CD4-positive, alpha-beta T cell treated with Interleukin-21 for 1 hour (primary cell): ENCODE data around the gene SETD5.

Source experiments
- DNase-seq: peaks from one replicate; pipeline ENCODE4 v3.0.0-alpha.2; 2020

SETD5 gene

DNA sequence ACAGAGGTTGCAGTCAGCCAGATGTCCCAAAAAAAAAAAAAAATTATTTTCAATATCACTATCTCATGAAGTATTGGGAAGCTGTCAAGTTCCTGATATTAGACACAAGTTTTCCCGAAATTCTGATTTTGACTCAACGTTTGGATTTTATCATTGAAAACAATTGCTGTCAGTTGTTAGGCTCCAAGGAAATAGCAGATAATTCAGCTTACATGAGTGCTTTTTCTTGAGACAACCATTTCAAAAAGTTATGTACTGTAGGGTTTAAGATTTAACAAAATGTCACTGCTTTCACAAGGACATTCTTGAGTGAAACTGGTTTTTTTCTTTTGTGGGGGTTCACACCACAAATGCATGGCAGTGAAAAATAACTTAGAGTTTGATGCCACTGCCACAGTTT lies 9.3 kb upstream of the SETD5 start:
- no peak for DNase-seq

DNA sequence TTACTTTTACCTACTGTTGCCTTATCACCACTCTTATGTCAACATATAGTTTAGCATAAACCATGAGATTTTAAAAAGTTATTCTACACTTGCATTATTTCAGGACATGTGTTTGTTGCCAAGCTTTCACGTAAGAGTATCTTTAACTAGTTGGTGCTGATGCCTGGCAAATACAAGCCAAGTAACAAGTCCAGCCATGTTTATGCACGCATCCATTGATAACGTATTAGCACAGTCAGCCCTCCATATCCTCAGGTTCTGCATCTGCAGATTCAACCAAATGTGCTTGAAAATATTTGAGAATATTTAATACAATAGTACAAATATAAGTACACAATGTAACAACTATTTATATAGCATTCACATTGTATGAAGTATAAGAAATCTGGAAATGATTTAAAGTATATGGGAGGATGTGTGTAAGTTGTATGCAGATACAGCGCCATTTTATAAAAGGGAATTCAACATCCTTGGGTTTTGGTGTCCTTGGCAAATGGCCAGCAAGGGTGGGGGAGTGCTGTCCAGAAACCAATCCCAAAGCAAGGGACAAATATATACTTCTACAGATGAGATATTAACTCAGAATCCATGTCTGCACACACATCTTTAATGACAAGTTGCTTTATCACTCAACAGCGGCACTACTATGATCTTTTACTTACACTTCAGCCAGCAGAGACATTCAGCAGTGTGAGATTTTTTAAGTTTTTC lies 8.7 kb upstream of the SETD5 start:
- DNase-seq: no peak

DNA sequence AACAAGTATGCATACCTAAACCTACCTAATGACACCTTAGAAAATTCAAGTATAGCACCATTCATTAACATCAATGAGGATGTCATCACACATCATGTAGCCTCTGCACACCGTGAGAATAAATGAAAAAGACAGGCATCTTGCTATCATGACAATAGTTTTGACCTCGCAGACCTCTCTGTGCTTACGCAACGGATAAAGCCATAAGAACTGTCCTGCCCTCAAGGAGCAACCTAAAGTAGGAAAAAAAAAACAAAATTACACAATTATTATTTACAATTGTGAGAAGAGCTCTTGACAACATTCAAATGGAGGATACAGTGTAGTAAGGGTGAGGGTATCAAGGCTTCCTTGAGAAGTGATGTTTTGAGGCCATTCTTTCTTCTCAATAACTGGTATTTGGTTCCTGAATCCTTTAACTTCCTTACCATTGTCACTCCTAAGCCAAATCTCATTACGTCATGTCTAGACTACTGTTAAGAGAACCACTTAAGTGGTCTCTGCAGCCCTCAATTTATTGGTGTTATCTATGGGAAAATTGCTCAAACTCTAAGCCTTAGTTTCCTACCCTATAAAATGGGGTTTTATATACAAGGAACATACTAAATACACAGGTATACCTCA lies 7.0 kb upstream of the SETD5 start:
- no peak for DNase-seq

DNA sequence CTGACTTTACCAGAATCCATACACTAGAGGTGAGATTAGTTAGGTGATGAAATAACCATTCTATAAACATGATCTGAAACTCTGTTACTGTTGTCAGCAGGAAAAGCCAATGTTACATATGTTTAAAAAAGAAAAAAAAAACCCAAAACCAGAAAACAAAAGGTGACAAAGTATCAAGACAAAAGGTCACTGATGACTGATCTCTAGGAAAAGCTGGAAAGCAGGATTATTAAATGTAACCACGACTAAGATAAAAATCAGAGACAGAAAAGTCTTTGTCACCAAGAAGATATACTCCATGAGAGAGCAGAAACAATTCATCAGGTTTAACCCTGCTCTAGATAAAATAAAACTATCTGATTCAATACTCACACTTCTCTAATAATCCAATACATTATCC lies 5.4 kb upstream of the SETD5 start:
- no peak for DNase-seq

DNA sequence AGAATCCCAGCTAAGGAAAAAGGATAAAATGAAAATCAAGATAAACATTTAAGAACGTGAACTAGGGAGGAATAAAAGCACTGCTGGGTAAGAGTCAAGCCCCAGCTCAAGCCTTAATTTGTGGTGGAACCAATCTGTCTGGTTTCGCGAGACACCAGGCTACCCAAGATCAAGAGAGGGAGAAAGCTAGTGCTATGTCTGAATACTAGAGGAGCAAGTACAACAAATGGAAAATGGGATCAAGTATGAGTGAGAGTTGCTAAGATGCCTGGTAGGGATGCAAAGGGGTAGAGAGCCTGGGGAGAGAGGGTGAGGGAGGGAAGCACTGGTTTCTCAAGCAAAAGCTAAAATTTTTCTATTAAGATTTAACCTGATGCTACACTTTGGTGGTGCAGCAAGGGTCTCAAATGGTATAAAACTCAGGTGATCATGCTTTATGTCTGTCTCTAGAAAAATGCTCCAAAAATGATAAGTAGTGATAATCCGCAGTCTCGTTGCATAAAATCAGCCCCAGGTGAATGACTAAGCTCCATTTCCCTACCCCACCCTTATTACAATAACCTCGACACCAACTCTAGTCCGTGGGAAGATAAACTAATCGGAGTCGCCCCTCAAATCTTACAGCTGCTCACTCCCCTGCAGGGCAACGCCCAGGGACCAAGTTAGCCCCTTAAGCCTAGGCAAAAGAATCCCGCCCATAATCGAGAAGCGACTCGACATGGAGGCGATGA lies 1.7 kb upstream of the SETD5 start:
- DNase-seq: no peak

DNA sequence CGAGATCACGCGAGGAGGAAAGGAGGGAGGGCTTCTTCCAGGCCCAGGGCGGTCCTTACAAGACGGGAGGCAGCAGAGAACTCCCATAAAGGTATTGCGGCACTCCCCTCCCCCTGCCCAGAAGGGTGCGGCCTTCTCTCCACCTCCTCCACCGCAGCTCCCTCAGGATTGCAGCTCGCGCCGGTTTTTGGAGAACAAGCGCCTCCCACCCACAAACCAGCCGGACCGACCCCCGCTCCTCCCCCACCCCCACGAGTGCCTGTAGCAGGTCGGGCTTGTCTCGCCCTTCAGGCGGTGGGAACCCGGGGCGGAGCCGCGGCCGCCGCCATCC lies 1.1 kb upstream of the SETD5 start:
- peak; percentile 86 for DNase-seq

DNA sequence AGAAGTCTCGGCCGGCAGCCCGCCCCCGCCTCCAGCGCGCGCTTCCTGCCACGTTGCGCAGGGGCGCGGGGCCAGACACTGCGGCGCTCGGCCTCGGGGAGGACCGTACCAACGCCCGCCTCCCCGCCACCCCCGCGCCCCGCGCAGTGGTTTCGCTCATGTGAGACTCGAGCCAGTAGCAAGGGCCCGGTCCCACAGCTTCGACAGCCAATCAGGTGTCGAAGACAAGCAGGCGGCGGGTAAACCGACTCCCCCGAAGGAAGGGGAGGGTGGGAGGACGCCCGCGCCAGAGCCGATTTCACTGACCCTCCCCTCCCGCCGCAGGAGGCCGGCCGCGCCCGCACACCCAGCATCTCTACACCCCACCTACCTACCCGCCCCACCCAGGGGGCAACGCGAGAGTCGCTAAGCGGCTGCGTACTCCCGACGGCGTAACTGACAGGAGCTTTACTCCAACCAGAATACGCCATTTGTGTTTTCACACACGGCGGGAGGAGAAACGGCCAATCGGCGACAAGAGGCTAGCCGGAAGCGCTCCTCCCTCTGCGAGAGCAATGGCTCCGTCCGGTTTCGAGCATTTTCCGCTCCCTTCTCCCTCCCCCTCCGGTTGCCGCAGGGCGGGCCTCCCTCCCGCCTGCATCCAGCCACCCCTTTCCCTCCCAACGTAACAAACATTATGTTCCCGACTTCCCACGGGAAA lies 633 bp upstream of the SETD5 start:
- peak; percentile 99 for DNase-seq

DNA sequence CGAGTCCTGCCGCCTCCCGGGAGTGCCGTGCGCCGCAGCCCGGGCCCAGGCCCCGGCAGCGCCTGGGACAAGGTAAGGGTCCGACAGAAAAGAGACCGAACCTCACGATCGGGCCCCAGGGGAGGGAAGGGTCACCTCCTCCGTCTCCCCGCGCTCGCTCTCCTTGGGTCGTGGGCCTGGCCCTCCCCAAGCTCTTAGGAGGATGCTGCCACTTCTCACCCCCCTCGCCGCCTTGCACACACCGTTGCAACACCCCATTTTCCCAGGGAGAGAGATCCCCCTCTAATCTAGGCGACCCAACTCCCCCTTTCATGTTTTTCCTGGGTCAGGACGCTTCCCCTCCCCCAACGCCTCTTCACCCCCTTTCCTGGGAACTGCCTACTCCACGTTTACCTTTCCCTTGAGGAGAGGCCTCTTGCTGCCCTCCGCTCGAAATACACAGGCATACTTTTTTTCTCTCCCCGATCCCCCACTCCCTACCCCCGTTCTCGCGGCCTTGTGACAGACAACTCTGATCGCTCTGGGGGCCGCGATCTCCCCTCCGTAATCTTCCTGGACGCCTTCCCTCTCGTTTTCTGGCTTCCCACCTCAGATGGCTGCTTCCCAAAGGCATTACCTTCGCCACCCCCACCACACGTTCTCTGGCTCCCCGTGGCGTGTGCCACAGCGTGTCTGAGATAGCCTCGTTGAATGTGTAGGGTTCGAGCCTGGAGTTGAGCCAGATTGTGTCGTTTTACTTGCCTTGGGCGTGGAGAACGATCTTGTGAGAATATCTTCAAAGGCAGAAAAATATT lies 688 bp downstream of the SETD5 start:
- DNase-seq: peak; percentile 37

DNA sequence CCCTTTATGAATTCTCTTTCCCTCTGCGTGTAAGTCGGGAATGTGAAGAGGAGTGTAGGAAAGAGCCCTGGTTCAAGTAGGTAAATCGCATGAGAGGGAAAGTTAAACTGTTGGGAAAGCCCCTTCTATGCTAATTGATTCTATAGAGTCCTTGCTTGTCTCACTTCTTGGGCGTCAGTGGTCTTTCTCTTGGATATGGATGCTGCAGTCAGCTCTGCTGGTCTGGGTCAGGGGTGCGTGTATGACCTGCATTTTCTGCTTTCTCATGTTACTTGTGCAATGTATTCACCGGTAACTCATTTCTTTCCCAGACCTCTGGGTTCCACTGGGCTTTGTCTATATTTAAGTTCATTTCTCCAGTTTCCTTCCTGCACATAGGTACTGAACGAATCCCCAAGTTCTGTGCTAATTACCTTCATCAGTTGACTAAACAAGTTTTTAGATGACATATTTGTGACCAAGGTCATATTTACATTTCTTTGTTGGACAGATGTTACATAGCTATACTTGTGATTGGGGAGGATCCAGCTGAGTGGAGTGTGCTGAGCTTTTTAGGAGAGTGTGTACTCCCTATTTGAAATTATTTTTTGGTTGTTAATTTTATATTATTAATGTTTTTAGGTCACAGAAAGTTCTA lies 1.4 kb downstream of the SETD5 start:
- DNase-seq: peak; percentile 62

DNA sequence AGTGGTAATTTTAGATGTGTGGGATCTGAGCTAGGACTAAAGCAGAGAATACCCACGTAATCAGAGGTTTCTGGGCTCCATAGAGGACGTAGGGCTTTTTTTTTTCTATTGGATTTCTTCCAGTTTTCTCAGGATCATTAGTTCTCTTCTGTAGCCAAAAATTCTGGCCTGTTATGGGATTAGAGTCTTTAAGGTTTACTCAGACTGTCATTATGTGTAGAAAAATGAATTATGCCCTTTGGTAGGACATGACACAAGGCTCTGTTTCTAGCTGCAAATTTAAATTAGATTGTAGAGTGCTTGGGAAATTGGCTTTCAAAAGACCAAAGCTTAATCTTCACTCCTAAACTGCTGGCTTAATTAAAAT lies 1.9 kb downstream of the SETD5 start:
- DNase-seq: no peak

DNA sequence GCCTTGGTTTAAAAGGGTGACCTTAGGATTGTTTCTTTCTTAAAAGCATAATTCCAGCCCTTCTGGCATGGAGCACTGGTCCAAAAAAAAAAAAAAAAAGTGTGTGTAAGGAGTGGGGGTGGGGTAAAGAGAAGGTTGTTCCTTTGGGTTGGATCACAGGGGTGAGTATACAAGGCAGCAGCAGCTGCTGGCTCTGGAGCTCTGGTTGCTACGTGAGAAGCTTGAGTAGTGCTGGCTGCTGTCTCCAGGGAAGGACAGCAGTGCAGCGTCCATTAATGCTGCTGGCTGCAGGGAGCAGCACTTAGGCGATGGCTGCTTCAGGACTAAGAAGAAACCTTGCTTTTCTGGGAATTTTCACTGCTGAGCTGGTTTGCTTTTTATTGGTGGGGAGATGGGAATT lies 2.3 kb downstream of the SETD5 start:
- DNase-seq: no peak

DNA sequence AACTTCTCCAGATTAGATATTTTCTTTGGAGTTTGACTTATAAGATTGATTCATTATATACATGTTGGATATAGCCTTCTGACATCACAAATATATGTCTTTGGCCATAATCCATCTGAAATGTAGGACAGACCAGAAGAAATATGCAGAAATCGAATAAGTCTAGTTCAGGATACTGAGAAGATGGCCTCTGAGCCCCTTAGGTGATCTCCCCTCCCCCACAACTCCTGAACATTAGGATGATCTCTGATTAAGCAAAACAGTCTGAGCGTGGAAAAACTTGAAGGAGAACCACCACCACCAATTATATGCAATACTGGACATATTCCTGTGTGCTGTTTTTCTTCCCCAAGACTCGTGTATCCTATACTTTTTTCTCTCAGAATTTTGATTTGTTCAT lies 3.2 kb downstream of the SETD5 start:
- no peak for DNase-seq

DNA sequence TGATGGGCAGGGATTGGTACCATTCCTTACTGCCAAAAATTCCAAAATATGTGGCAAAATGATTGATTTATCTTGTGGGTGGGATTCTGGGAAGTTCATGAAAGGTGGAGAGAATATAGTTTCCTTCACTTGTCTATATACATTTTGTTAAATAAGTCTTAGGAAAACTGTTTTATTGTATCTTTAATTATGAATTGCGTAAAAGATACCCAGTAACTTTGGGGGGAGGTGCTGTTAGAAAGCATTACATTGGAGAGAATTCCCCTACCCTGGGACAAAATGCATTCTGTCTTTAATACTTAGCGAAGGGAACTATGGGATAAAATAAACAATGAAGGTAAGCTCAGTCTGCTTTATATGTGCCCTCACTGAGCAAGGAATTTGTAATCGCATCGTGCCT lies 4.6 kb downstream of the SETD5 start:
- DNase-seq: no peak

DNA sequence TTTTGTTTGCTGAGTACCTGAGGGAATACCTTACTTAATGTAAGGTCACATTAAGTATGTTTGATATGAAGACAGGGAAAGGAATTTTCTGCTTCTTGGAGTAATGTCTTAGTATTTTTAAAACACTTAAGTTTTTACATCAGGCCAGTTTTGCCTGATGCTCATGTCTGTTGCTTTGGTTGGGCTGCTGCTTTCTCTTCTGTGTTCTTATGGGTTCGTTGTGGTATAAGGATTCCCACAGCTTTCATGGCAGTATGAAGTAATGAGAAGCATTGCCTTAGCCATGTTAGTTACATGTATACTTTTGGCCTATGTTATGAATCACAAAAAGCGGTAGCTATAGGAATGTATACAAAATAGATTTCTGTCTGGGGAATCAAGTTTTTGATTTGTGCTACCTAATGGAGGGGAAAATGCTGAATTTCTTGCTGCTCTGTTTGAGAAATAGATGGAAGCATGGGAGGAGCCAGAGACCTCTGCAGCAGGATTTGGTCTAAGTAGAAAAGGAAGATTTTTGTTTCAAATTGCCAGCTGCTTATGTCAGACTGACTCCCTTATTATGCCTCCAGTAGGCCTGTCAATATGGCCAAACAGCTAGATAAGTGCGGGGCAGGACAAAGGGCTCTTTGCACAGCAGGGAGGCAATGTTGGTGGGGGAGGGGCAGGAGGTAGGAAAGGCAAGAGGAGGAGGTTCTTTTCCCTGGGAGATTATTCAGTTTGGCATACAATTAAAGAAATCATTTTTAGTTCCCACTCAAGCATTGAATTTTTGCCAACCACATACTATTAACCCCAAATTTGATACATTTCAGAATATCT lies 5.2 kb downstream of the SETD5 start:
- no peak for DNase-seq

DNA sequence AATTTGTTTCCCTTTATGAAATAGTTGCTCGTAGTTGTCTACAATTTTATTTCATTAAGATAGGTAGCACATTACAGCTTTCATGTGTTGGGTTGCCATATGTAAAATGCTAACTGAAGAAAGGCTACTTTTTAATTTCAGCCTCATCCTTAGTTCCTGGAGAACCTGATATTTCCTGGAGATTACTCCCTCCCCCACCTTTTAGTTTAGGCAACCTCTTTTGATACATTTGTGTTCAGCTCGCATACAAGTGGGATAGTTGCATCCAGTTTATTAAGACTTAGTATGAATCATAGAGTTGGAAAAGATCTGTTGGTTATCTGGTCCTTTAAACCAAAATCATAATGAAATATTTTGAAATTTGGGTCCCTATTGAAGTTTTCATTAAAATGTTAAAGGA lies 6.0 kb downstream of the SETD5 start:
- no peak for DNase-seq

DNA sequence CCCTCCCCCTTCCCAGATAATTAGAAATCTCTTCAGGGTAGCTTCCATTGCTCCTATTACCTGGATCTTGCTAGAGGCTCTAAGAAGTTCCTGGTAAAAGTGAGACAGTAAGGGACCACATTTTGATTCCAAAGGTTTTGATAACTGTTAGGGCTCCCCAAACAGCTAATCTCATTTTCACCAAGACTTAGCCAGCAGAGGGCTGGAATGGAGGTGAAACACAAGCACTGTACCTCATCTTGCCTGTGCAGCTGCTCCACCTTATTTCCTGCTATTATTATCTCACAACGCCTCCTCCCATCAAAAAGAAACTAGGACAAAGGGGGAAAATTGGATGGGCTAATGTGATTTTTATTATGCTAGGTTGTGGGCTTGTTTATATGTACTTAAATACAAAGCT lies 7.3 kb downstream of the SETD5 start:
- DNase-seq: peak; percentile 28

DNA sequence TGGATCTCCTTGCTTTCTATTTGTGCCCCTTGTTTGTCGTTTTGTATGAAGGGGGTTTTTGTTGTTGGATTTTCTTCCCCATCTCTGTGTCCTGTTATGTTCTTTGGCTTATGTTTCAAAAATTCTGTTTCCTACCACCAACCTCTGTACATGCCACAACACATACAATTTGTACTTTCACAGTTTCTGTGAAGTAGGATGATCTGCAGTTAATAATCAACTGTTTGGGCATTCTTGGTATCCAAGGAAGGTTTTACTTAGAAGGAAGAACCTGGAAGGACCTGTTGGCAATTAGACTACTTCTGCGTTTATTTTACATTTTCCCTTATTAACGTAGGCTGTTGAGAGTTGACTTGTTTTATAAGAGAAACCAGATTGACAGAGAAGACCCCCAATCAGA lies 8.3 kb downstream of the SETD5 start:
- no peak for DNase-seq

DNA sequence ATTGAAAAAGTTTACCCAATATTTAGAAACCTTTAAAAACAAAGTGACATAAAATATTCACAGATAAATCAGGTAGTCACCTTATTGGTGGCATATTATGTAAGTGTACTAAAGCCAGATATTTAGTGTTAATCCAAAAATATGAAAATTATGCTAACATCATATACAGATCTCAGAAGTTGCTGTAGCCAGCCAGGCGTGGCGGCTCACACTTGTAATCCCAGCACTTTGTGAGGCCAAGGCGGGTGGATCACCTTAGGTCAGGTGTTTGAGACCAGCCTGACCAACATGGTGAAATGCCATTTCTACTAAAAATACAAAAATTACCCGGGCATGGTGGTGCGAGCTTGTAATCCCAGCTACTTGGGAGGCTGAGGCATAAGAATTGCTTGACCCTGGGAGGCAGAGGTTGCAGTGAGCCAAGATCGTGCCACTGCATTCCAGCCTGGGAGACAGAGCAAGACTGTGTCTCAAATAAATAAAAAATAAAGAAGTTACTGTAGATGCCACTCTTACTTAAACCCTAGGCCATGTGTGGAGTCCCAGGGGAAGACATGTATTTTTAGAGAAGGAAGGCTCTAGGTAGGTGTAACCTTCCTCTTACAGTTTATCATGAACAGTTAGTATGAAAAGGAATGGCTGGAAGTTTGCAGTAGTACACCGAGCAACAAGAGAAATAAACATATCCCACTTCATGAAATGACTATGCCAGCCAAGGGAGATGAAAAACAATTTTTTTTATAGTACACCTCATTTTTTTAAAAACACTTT lies 9.6 kb downstream of the SETD5 start:
- no peak for DNase-seq

DNA sequence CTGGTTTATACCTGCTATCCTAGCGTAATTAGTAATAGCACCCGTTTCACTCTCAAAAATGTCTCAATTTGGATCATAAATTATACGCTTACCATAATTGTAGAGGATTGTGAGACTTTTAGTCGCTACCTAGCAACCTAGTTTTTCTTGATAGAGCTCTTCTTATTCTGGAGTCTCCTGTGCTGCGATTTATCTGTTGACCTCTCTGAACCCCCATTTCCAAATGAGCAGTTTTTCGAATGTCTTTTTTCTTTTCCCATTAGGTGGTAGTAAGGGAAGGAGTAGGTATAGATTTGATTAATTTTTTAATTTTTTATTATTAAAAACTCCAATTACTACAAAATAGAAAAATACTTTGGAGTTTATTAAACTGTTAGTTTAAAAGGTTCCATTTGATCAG lies 10.6 kb downstream of the SETD5 start:
- no peak for DNase-seq

DNA sequence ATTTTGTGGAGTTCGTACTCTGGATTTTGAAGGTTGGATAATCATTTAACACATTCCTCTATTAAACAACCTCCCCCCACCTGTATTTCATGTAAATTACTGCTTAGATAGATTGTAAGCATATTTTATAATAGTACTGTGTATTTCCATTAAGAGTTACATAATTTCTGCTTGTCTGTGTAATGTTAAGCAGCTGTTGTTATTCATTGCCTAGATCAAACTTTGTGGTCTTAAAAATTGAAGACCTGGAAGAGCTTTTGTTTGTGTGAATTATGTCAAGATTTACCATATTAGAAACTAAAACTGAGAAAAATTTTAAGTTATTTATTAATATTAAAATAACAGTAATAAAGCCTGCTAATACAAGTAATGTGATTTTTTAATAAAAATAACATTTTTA lies 11.1 kb downstream of the SETD5 start:
- DNase-seq: no peak
